Suppressor macrophage treated with lipopolysaccharide for 1 hour (primary cell): ENCODE measurements around the gene OR7C1.
"Not testable (repeated sequence)": the region's sequence is repeated elsewhere in the genome, so short reads cannot be mapped to it uniquely, and the experiment has no call there.

Source experiments
- DNase-seq, 3 donors: peaks; one replicate each; pipeline ENCODE4 v3.0.0-alpha.2; 2020 to 2022

Gene OR7C1

DNA sequence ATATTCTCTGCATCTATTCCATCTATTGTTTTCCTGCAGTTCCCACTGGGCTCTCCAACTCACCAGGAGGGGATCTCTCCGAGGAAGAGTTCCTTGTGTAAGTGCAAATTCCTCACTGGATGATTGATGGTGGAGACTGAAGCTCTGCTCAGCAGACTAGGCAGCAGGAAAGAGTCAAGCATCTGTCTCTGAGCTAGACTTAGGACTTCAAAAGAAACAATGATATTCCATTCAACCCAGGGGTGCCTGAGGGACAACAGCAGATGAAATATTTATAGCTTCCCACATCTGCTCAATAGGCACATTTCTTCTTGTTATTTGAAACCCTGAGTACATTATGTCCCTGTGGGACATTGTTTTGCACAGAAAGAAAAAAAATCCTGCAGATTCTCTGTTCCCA, at the start of gene OR7C1, which contains the start of gene OR7A5:
Gene OR7C1, minus strand, starts transcription at position 175 of the 400 bp plus-strand sequence. CDS start 35,049 bp downstream, outside the sequence.
Gene OR7A5, minus strand, starts transcription at position 175 of the 400 bp plus-strand sequence. CDS start 6,944 bp downstream, outside the sequence.
- DNase-seq, result no peak

DNA sequence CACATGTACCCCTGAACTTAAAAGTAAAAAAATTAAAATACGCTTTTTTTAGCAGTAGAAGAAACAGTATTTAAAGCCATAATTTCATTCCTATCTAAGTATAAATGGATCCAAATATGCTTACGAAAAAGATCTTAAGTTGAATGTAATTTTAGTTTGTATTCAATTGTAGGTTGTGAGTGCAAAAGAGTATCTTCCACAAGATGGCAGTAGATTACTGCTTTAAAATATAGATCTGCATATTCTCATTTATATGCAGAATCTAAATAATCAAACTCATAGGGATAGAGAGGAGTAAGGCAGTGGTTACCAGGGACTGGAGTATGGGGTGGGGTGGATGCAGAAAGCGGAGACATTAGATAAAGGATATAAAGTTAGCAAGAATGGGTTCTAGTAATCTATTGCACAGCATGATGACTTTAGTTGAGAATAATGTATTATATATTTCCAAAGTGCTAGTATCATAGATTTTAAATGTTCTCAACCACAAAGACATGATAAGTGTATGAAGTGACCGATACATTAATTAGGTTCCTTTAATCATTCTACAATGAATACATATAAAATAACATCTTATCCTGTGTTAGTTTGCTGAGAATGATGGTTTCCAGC, 36.7 kb upstream of the OR7C1 start:
- DNase-seq, result peak; percentile 38 to 77 (median 70)

DNA sequence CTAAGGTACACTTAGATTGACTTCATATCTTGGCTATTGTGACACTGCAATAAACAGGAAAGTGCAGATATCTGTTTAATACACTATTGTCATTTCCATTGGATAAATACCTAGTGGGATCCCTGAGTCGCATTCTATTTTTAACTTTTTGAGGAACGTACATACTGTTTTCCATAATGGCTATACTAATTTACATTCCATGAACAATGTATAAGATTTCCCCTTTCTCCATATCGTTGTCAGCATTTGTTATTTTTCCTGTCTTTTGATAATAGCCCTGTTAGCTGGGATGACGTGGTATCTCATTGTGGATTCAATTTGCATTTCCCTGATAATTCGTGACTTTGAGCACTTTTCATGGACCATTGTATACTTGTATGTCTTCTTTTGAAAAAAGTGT, 33.5 kb upstream of the OR7C1 start:
- no peak for DNase-seq

DNA sequence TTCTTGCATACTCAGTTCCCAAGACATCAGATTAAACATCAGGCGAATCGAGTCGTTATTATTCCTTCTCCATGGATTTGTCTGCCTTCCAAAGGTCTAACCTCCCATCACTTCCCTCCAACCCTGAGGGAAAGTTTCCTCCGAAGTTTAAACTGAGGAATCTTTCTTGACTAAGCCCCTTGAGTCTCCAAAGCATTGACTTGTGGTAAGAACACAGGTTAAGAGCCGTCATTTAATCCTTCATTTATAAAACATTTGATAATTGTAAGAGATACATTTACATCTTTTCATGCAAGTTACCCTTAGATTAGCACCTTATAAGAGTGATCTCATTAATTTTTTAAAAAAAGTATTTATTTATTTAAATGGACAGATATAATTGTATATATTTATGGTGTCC, 13.8 kb upstream of the OR7C1 start, which contains the start of gene OR7A10:
Gene OR7A10, minus strand, starts transcription at position 101 of the 400 bp plus-strand sequence. CDS start 7,045 bp downstream, outside the sequence.
- DNase-seq, result no peak

DNA sequence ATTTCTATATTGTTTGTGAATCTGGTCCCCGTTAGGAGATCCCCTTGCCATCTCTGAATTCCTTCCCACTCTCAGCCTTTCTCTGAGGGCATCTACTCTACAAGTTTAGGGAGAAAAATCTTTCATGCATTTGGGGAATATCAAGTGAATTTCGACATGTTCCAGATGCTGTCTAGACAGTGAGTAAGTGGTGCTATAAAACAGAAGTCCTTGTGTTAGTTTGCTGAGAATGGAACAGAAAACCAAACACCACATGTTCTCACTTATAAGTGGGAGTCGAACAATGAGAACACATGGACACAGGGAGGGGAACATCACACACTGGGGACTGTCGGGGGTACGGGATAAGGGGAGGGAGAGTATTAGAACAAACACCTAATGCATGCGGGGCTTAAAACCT, 8.6 kb upstream of the OR7C1 start:
- no peak for DNase-seq

DNA sequence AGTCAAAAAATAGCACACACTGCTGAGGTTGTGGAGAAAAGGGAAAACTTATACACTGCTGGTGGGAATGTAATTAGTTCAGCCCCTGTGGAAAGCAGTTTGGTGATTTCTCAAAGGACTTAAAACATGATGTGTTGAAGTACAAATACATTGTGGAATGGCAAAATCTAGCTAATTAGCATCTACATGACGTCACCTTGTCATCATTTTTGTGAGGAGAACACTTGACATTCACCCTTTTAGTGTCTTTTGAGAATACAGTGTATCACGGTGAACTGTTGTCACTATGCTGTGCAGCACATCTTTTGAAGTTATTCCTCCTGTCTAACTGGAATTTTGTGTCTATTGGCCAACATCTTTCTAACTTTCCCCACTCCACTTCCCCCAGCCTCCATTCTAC, 8.2 kb upstream of the OR7C1 start:
- DNase-seq, result no peak

DNA sequence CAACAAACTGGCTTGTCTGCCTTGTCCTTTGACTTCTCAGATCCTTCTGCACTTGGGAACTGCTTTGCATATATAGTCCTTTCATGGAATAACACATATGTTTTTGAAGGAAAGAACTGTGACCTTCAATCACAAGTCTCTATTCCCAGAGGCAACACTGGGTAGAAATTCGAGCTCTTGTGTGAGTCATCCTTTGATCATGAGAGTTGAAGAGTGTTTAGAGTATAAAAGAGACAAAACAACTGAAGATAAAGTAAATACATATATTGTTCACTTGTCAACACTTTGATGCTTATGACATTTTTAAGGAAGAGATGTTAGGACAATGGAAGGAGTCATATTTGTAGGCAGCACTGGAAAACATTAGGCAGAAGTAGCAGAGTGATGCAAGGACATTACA, 5.2 kb upstream of the OR7C1 start:
- DNase-seq, result no peak

DNA sequence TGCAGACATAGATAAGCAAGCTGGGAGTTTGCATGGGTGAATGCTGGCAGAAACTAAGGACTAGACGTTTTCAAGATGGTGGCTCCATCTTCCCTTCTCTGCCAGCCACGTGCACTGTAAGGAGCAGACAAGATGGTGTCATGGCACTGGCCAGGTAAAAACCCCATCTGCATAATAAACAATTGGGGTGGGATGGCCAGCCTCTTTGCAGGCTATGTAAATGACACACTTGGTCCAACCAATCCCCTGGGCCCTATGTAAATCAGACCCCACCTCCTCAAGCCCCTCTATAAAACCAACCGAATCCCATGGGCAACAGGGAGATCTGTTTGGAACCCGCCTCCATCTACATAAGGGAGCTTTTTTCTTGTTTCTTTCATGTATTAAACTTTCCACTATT, 2.4 kb upstream of the OR7C1 start:
- DNase-seq, result no peak

DNA sequence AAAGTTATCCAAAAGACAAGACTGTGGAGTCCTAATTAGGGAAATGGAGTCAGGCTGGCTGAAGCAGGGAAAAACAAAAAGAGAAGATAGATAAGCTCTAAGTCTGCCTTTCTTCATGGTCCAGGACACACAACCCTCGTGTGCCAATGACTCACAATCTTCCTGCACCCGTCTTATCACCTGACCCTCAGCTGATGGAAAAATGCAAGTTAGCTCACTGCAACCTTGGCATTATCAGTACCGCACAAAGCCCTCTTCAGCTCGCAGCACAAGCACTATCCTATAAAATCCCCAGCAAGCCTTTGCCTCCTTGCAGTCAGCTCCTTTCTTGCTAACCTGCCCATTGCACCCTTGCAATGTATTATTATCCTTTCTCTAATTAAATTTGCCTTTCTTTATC, 4.3 kb downstream of the OR7C1 start:
- no peak for DNase-seq

DNA sequence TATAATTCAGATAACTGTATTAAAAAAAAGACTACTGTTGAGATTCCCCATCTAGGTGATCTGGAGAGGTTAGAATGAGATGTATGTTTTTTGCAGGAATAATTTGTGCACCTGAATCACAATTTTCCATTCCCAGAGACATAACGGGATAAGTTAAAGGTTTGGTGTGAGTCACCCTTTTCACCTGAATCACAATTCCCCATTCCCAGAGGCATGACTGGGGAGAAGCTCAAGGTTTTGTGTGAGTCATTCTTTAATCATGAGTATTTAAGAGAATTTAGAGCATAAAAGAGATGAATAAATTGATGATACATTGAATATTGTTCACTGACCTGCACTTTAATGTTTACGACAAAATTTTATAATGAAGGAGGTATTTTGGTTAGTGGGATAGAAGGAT, 9.0 kb downstream of the OR7C1 start:
- DNase-seq, result no peak

DNA sequence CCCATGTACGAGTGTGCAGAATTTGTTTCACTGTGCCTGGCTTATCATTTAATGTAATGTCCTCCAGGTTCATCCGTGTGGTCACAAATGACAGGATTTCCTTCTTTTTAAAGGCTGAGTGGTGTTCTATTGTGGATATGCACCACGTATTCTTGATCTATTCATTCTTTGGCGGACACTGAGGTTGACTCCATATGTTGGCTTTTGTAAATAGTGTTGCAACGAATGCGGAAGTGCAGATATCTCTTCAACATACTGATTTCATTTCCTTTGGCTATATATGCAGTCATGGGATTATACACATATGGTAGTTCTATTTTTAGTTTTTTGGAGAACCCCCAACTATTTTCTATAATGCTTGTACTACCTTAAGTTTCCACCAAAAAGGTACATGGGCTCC, 13.0 kb downstream of the OR7C1 start:
- DNase-seq, result peak; percentile 31 to 70 (median 68)

DNA sequence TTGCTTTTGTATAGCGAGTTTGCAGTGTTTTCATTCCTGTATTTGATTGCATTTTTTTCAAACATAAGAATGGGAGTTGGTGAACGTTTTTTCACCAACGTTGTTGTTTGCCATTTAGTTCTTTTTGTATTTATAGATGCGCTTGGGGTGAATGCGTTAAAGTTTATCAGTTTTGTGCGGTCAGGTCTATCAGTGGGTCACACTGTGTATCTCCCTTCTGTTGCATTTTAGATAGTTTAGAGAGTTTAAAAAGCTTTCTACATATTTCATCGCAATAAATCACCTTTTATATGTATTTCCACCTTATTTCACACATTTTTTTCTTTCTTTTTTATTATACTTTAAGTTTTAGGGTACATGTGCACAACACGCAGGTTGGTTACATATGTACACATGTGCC, 16.4 kb downstream of the OR7C1 start:
- no peak for DNase-seq

DNA sequence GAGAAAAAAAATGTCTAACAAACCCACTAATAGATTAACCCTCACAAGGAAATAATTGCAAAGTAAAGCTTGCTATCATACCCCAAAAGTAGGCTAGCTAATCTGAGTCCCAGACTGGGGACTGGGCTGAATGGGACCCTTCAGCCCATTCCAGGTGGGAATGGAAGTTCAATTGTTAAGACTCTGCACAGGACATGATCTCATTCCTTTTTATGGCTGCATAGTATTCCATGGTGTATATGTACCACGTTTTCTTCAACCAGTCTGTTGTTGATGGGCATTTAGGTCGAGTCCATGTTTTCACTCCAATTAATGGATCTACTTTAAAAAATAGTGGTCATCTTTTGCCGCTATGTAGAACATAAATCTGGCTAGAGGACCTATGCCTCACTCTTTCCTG, 17.9 kb downstream of the OR7C1 start:
- no peak for DNase-seq

DNA sequence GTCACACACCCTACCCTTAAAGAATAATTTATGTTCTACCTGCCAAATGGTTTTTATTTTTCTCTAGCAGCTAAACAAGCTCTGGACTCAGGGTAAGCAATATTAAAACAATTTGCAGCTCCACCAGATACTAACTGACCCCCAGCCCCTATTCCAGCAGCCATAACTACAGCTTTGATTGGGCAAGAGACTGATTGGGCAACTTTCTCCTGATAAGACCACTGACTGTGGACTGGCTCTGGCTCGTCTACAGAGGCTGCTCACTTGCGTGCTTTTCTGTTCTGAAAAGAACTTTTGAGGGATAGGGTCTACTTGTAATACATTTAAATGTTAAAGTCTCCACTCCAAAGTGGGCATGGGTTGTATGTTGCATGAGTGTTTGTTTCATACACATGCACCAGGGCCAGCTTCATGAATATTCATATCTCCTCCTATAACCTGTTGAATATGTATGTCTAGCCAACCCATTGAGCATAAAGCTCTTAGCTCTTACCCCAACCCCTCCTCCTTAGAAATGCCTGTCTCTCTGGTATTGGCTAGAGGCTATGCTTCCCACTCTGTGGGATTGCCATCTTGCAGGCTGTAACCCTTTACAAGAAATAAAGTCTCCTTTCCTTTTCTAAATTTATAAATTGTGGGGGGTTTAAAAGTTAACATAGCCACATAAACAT, 19.9 kb downstream of the OR7C1 start:
- DNase-seq, result no peak

DNA sequence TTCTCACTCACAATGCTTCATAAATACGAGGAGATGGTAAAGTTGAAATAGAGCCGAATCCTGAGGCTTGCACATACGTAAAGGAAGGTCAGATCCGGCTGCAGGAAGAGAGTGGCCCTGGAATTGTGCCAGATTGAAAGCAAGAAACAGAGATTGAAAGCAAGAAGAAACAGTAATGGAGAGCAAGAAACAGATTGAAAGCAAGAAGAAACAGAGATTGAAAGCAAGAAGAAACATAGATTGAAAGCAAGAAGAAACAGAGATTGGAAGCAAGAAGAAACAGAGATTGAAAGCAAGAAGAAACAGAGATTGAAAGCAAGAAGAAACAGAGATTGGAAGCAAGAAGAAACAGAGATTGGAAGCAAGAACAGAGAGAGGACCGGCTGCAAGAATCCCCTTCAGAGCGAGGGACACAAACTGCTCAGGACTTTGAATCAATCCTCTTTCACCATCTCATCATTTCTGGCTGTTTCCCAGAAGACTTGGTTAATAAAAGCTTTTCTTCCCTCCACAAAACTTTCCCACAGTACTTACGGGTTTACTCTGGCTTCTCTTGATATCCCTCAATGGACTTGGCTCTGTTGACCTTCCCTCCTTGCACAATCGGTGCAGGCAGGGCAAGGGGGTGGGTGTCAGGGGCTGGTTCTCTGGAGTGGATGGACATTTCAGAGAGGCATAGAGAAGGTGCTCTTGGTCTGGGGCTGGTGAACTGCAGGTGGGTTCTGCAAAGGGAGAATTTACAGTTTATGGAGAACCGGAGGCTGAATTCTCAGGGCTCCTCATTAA, 25.5 kb downstream of the OR7C1 start:
- no peak for DNase-seq

DNA sequence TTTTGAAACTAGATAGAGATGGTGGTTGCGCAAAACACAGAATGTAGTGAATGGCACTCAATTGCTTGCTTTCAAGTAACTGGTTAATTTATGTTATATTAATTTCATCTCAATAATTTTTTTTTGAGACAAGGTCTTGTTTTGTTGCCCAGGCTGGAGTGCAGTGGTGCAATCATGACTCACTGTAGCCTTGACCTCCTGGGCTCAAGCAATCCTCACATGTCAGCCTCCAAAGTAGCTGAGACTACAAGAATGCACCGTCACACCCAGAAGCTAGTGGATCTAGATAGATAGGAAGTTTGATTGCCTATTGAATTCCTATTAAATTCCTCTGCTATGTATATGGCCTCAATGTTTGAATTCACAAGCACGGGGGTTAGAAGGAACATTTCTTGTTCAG, 30.2 kb downstream of the OR7C1 start:
- DNase-seq, result peak in 2 of 3 donors; percentile 19 to 27

DNA sequence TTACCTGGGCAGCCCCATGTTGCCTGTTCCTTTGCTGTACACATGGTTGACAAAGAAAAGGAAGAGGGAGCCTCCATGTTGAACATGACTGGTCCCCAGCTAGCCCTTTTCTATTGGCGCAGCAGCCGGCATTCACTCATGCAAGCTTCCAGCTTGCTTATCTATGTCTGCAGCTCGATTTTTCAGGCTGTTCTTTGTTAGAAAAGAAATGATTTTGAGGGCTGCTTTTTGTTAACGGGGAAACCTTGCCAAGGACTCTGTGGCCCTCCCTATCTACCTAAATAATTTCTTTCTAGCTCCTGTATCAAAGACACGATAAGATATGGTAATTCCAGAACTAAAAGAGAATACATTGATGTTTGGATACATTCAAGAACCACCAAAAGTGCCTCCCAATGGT, 36.2 kb downstream of the OR7C1 start:
- no peak for DNase-seq

DNA sequence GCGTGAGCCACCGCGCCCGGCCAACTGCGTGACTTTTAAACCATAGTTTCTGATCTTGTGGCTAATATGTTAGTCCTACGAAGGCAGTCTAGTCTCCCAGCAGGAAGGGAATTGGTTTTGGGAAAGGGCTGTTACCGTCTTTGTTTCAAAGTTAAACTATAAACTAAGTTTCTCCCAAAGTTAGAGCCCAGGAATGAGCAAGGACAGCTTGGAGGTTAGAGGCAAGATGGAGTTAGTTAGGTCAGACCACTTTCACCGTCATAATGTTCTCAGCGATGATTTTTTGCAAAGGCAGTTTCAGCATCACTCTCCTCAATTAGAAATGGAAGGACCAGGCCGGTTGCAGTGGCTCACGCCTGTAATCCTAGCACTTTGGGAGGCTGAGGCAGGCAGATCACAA, 39.0 kb downstream of the OR7C1 start:
- no peak for DNase-seq

DNA sequence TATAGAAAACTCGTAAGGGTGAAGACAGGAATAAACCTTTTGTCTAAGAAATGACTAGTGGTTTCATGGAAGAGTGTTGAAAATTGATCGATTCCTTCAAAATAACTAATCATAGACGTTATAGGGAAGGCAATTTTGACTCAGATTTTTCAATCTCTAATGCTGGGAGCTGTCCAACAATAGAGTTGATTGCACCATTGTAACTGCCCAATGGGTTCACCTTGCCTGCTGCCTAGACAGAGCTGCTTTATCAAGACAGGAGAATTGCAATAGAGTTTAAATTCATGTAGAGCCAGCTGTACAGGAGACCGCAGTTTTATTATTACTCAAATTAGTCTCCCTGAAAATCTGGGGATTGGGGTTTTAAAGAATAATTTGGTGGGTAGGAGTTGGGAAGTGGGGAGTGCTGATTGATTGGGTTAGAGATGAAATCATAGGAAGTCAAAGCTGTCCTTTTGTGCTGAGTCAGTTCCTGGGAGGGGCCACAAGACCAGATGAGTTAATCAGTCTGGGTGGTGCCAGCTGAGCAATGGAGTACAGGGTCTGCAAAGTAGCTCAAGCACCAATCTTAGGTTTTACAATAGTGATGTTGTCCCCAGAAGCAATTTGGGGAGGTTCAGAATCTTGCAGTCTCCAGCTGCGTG, 39.8 kb downstream of the OR7C1 start:
- peak; percentile 35 to 59 (median 50) for DNase-seq

DNA sequence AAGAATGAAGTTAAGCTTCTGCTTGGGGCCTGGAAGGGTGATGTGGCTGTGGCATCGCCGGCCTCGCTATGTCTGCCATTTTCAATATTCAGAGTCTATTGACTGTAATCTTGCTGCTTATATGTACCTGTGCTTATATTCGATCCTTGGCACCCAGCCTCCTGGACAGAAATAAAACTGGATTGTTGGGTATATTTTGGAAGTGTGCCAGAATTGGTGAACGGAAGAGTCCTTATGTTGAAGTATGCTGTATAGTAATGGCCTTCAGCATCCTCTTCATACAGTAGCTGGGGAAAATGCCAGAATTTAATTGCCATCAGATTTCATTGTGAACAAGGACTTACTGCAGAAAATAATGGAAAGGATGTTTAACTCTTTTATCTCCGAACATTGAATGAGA, 42.7 kb downstream of the OR7C1 start:
- DNase-seq, result not testable (repeated sequence)

DNA sequence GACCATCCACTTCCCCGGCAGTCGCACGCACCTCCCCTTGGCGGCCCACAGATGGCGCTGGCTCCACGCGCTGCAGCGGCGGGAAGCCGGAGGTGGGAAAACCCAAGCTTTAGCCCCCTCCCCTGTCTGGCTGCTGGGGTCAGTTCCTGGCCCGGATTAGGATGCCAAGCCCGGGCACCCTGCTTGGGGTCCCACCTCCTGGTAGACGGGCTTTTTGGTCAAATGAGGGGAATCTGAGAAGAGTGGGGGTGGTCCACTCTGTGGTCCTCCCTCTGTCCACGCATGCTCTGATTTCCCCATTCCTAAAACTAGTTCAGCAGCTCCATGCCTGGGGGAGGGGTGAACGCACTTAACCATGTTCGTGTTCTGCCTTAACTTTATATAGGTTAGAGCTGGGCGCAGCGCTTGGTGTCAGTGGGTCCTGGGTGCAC, 48.5 kb downstream of the OR7C1 start:
- peak in 2 of 3 donors; percentile 53 to 70 for DNase-seq

DNA sequence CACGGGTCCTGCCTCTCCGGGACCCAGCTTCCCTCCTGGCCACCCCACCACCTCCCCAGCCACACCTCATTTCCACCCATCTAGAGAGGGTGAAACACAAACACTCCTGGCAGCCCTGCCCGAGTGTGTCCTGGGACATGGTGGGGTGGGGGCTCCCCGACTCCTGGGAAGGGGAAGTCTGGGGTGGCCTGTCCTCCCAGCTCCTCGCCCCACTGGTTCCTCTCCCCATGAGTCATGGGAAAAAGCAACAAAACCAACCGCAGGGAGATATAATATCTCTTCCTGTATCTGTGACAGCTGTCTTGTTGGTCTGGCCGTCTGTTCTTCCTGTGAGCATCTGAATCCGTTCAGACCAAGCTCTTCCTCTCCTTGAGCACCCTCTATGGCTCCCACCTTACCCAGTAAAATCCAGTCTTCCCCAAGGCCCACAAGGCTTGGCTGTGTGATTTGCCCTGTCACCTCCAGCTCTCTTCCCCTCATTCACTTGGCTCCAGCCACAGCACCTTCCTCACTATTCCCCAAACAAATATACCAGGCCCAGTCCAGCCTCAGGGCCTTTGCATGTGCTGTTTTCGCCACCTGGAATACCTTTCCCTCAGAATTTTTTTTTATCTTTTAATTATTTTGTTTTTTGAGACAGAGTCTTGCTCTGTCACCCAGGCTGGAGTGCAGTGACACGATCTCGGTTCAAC, 49.7 kb downstream of the OR7C1 start:
- peak; percentile 95 to 98 (median 96) for DNase-seq

DNA sequence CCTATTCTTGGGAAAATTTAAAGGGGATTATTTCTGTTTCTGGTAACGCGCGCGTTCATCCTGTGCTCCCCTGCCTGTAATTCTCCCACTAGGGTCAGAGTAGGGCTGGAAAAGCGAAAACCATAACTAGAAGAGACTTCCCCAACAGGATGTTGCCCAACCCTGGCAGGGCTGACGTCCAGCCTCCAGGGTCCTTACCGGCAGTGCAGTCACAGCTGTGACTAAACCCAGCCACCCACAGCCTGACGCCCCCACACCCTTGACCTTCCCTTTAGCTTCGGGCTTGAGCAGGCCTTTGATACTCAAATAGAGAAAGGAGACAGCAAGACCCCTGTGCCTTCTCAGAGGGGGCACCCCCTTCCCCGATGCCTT, 50.3 kb downstream of the OR7C1 start:
- peak; percentile 97 to 99 (median 98) for DNase-seq
